Loucy (cell line): ENCODE measurements around the gene CALN1.

Experiments
- H2AFZ ChIP-seq: fragments of 200-600 bp; sonication (generic); 2 replicates; pipeline ENCODE4 v1.6.0; 2016; ENCODE audit warnings: antibody characterized with exemption, mild to moderate bottlenecking, low read length, moderate library complexity
- H3F3A ChIP-seq: fragments of 200-600 bp; 2 replicates; pipeline ENCODE4 v1.6.0; 2016; ENCODE audit warnings: antibody characterized with exemption, low read depth, mild to moderate bottlenecking
- H3K27me3 ChIP-seq: fragments of 200-600 bp; sonication (generic); 2 replicates; pipeline ENCODE4 v1.6.1; 2014; ENCODE audit warnings: low read length, mild to moderate bottlenecking; ENCODE audit not compliant: insufficient read depth, poor library complexity, severe bottlenecking
- H3K36me3 ChIP-seq: fragments of 200-600 bp; sonication (generic); 2 replicates; pipeline ENCODE4 v1.6.1; 2016; ENCODE audit warnings: low read length; ENCODE audit not compliant: insufficient read depth
- H3K4me1 ChIP-seq: fragments of 200-600 bp; sonication (generic); 2 replicates; pipeline ENCODE4 v1.5.1; 2014; ENCODE audit warnings: low read length, mild to moderate bottlenecking; ENCODE audit not compliant: insufficient read depth, poor library complexity, severe bottlenecking
- H3K4me2 ChIP-seq: fragments of 200-600 bp; sonication (generic); 2 replicates; pipeline ENCODE4 v1.6.0; 2014; ENCODE audit warnings: antibody characterized with exemption, low read length, low read depth, mild to moderate bottlenecking; ENCODE audit not compliant: poor library complexity, severe bottlenecking
- H3K4me3 ChIP-seq: fragments of 200-600 bp; sonication (generic); 2 replicates; pipeline ENCODE4 v1.5.1; 2014; ENCODE audit warnings: low read length, mild to moderate bottlenecking, mixed read lengths; ENCODE audit not compliant: poor library complexity, severe bottlenecking
- H3K79me2 ChIP-seq: fragments of 200-600 bp; sonication (generic); 2 replicates; pipeline ENCODE4 v1.6.1; 2014; ENCODE audit warnings: low read length; ENCODE audit not compliant: insufficient read depth
- H3K9ac ChIP-seq: fragments of 200-600 bp; sonication (generic); 2 replicates; pipeline ENCODE4 v1.6.0; 2014; ENCODE audit warnings: mild to moderate bottlenecking, low read depth, low read length, moderate library complexity; ENCODE audit not compliant: poor library complexity, severe bottlenecking
- H3K9me2 ChIP-seq: fragments of 200-600 bp; sonication (generic); replicated peaks from 2 replicates; pipeline ENCODE4 v1.6.1; 2016; ENCODE audit warnings: low read depth, low read length, mixed read lengths
- H3K9me3 ChIP-seq: fragments of 200-600 bp; sonication (generic); 2 replicates; pipeline ENCODE4 v1.6.1; 2014; ENCODE audit warnings: mild to moderate bottlenecking, antibody characterized with exemption, low read length, low read depth; ENCODE audit not compliant: insufficient read depth
- H4K20me1 ChIP-seq: fragments of 200-600 bp; sonication (generic); 2 replicates; pipeline ENCODE4 v1.6.0; 2014; ENCODE audit warnings: antibody characterized with exemption, low read length, mild to moderate bottlenecking; ENCODE audit not compliant: insufficient read depth, poor library complexity, severe bottlenecking
- CTCF ChIP-seq: fragments of 200-600 bp; sonication (generic); conservative IDR thresholded peaks from 2 replicates; pipeline ENCODE4 v1.5.1; 2014; ENCODE audit warnings: mild to moderate bottlenecking, antibody characterized with exemption, low read length
- EZH2phosphoT487 ChIP-seq: fragments of 200-600 bp; IDR thresholded peaks from 2 replicates; pipeline ENCODE4 v1.6.1; 2018; ENCODE audit warnings: antibody characterized with exemption, mild to moderate bottlenecking, moderate library complexity, borderline replicate concordance

CALN1 gene

DNA sequence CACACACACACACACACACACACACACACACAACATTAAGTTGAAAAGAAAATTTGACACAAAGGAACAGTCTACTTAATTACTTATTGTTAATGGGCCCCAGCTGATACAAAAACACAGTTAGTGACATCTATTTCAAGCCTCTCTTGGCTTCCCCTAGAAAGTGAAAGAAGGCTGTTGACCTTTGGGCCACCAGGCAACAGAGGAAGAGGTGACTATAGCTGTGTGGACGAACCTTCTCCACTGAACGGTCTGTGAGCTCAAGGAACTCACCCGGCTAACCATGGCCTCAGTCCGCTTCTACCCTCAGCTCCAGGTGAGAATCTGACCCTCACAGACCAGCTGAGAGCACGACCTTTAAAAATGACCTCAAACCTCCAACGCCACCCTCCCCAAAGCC is 32.9 kb upstream of the CALN1 start:
- Histone ChIP-seq H2AFZ (no peak overlapping the region), H3K36me3 (no peaks in the 10 kb centered on the region), H3K27me3 (no peaks in the 10 kb centered on the region), H3K9me2 (no peaks in the 10 kb centered on the region), H3K9ac (no peak overlapping the region), H3K79me2 (no peaks in the 10 kb centered on the region), H4K20me1 (no peaks in the 10 kb centered on the region), H3K4me1 (no peaks in the 10 kb centered on the region), H3K4me3 (no peak overlapping the region), H3K9me3 (peaks cover 2% of the 10 kb centered on the region; the same call in 1 of the 2 replicates), H3F3A (no peaks in the 10 kb centered on the region), H3K4me2 (no peak overlapping the region)
- no peak for TF ChIP-seq EZH2phosphoT487
- TF ChIP-seq CTCF = no peak

DNA sequence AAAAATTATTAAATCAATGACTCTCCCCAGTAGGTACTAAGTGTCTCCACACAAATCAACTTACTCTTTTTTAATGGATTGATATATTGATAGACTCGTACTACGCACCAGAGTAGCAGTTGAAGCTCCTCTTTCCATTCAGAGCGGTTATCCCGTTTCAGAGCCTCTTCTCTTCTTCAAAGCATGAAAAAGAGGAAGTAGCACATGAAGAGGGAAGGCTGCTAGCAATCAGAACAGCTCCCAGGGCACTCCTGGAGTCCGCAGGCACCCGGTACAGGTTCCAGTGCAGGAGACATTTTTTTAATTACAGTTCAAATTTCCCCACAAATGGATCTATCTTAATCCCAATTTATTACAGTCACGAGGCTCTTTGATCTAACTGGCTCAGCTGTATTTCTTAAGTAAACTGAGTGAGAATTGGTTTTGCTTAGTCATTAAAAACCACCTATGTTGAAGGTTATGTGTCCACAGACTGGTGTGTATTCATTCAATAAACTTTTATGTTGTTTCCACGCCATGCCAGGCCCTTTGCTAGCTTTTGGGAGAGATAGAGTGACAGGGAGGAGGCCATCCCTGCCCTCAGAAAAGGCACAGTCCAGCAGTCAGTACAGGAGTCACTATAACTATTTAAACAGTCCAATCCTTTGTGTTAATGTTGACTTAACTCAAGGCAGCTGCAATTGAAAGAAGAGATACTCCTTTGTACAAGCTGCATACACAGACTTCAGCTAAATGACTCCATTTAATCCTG is 32.1 kb upstream of the CALN1 start:
- H4K20me1 ChIP-seq = no peaks in the 10 kb centered on the region
- H3K9me2 ChIP-seq = no peaks in the 10 kb centered on the region
- H3K27me3 ChIP-seq = no peaks in the 10 kb centered on the region
- H3K36me3 ChIP-seq = no peaks in the 10 kb centered on the region
- H2AFZ ChIP-seq = no peak overlapping the region
- H3K9ac ChIP-seq = no peak overlapping the region
- TF ChIP-seq CTCF = no peak
- TF ChIP-seq EZH2phosphoT487 = no peak
- H3F3A ChIP-seq = no peaks in the 10 kb centered on the region
- H3K4me2 ChIP-seq = no peak overlapping the region
- H3K4me3 ChIP-seq = no peak overlapping the region
- H3K79me2 ChIP-seq = no peaks in the 10 kb centered on the region
- H3K9me3 ChIP-seq = peaks cover 2% of the 10 kb centered on the region; the same call in 1 of the 2 replicates
- no peaks in the 10 kb centered on the region for H3K4me1 ChIP-seq

DNA sequence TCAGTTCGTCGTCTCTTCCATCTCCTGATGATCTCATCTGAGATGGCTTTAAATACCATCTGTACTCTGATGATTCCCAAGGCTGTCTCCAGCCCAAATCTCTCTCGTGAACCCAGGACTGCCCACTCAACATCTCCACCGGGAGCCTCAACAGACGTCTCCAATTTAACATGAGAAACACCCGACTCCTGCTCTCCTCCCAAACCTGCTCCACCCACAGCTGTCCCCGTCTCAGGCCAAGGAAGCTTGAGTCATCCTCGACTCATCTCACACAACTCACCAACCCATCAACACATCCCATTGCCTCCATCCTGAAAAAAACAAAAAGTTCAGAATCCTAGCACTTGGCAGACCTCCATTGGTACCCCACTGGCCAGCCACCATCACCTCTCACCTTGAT is 29.7 kb upstream of the CALN1 start:
- H3K4me2 ChIP-seq = no peak overlapping the region
- TF ChIP-seq CTCF (no peak), EZH2phosphoT487 (no peak)
- no peaks in the 10 kb centered on the region for H3K9me2 ChIP-seq
- H3K4me1 ChIP-seq = no peaks in the 10 kb centered on the region
- peaks cover 2% of the 10 kb centered on the region; the same call in 1 of the 2 replicates for H3K9me3 ChIP-seq
- H2AFZ ChIP-seq = no peak overlapping the region
- no peaks in the 10 kb centered on the region for H4K20me1 ChIP-seq
- H3K4me3 ChIP-seq = no peak overlapping the region
- H3K27me3 ChIP-seq = no peaks in the 10 kb centered on the region
- H3F3A ChIP-seq = no peaks in the 10 kb centered on the region
- no peak overlapping the region for H3K9ac ChIP-seq
- H3K79me2 ChIP-seq = no peaks in the 10 kb centered on the region
- H3K36me3 ChIP-seq = no peaks in the 10 kb centered on the region
